ENCODE measurements around the gene KIF12. TPM values are rescaled to one million over a fixed set of nuclear protein-coding genes. Genes with fewer than 3 reads are reported as not detected.

Gene KIF12
- total RNA-seq, 1 experiment from 2014 or later: not detected

- CTCF ChIA-PET: no interaction called here
- no peaks in the 10 kb centered on the region for H4K20me1 ChIP-seq (ENCODE audit: insufficient read depth)
- H3K9me3 ChIP-seq (ENCODE audit: insufficient read depth, low read depth): no peaks in the 10 kb centered on the region
- TF ChIP-seq CTCF (conservative IDR thresholded peaks at IDR 0.05) (no peak), EZH2 (IDR thresholded peaks at IDR 0.05; ENCODE audit: low read depth) (no peak; the same call in 1 of the 2 replicates)
- DNase-seq: no peak
- no peaks in the 10 kb centered on the region for H3K79me2 ChIP-seq (ENCODE audit: low read depth)
- intact Hi-C loops (cut with micrococcal nuclease; ENCODE audit: unreplicated experiment): no loop called here
- H3K27ac ChIP-seq: no peak overlapping the region
- no peaks in the 10 kb centered on the region for H3K36me3 ChIP-seq (ENCODE audit: low read depth)
- no peaks in the 10 kb centered on the region for H3K9me2 ChIP-seq (ENCODE audit: insufficient read depth)
- BruUV-seq (replicated peaks): no TSS peak
- H3K4me1 ChIP-seq (replicated peaks; ENCODE audit: insufficient read depth): no peaks in the 10 kb centered on the region
- no peak overlapping the region for H3K4me2 ChIP-seq
- no peaks in the 10 kb centered on the region for H3F3A ChIP-seq (ENCODE audit: insufficient read depth, low read depth)
- no peak overlapping the region for H2AFZ ChIP-seq
- no peak overlapping the region for H3K4me3 ChIP-seq
- POLR2A ChIA-PET (ENCODE audit: unreplicated experiment): no interaction called here
- peaks cover 93% of the 10 kb centered on the region for H3K27me3 ChIP-seq (ENCODE audit: insufficient read depth, low read depth)
Measured at GRCh38 chr9:114117996-114118830, 19.1 kb upstream of the KIF12 start.

GRCh38 chr9:114117614-114117995, 18.5 kb upstream of the KIF12 start:
- Histone ChIP-seq H3K27ac (no peak overlapping the region), H3K4me1 (replicated peaks; ENCODE audit: insufficient read depth) (no peaks in the 10 kb centered on the region), H3K36me3 (ENCODE audit: low read depth) (no peaks in the 10 kb centered on the region), H3K4me2 (no peak overlapping the region), H3K9me2 (ENCODE audit: insufficient read depth) (no peaks in the 10 kb centered on the region), H3K4me3 (no peak overlapping the region), H3F3A (ENCODE audit: insufficient read depth, low read depth) (no peaks in the 10 kb centered on the region), H2AFZ (no peak overlapping the region), H3K79me2 (ENCODE audit: low read depth) (no peaks in the 10 kb centered on the region), H3K9me3 (ENCODE audit: insufficient read depth, low read depth) (no peaks in the 10 kb centered on the region), H3K27me3 (ENCODE audit: insufficient read depth, low read depth) (peaks cover 94% of the 10 kb centered on the region), H4K20me1 (ENCODE audit: insufficient read depth) (no peaks in the 10 kb centered on the region)
- TF ChIP-seq EZH2 (IDR thresholded peaks at IDR 0.05; ENCODE audit: low read depth) (no peak), CTCF (conservative IDR thresholded peaks at IDR 0.05) (no peak)
- POLR2A ChIA-PET (ENCODE audit: unreplicated experiment): no interaction called here
- CTCF ChIA-PET: no interaction called here
- DNase-seq: no peak
- no TSS peak for BruUV-seq (replicated peaks)
- intact Hi-C loops (cut with micrococcal nuclease; ENCODE audit: unreplicated experiment): no loop called here

GRCh38 chr9:114116126-114116747, 17.1 kb upstream of the KIF12 start:
- CTCF ChIA-PET: no interaction called here
- Histone ChIP-seq H3K4me2 (no peak overlapping the region), H2AFZ (no peak overlapping the region), H3K4me3 (no peak overlapping the region), H3K27me3 (ENCODE audit: insufficient read depth, low read depth) (peaks cover 92% of the 10 kb centered on the region), H3K27ac (no peak overlapping the region), H3K4me1 (replicated peaks; ENCODE audit: insufficient read depth) (no peaks in the 10 kb centered on the region), H3F3A (ENCODE audit: insufficient read depth, low read depth) (no peaks in the 10 kb centered on the region), H4K20me1 (ENCODE audit: insufficient read depth) (no peaks in the 10 kb centered on the region), H3K9me3 (ENCODE audit: insufficient read depth, low read depth) (no peaks in the 10 kb centered on the region), H3K36me3 (ENCODE audit: low read depth) (no peaks in the 10 kb centered on the region), H3K79me2 (ENCODE audit: low read depth) (no peaks in the 10 kb centered on the region), H3K9me2 (ENCODE audit: insufficient read depth) (no peaks in the 10 kb centered on the region)
- no peak for TF ChIP-seq CTCF (conservative IDR thresholded peaks at IDR 0.05)
- no peak for TF ChIP-seq EZH2 (IDR thresholded peaks at IDR 0.05; ENCODE audit: low read depth)
- DNase-seq: no peak
- intact Hi-C loops (cut with micrococcal nuclease; ENCODE audit: unreplicated experiment): no loop called here
- BruUV-seq (replicated peaks): no TSS peak
- POLR2A ChIA-PET (ENCODE audit: unreplicated experiment): interaction anchor here (0.6 kb wide), 1 partner anchor 250 kb away, joined by 3 read pairs; no protein-coding TSS in a partner anchor

Data from PC-9 (cell line).